ENCODE measurements around the gene PRMT1. TPM values are rescaled to one million over a fixed set of nuclear protein-coding genes. Genes with fewer than 3 reads are reported as not detected.

PRMT1 gene
- polyA plus RNA-seq, 1 donor from 2014 or later: 610 TPM

DNA sequence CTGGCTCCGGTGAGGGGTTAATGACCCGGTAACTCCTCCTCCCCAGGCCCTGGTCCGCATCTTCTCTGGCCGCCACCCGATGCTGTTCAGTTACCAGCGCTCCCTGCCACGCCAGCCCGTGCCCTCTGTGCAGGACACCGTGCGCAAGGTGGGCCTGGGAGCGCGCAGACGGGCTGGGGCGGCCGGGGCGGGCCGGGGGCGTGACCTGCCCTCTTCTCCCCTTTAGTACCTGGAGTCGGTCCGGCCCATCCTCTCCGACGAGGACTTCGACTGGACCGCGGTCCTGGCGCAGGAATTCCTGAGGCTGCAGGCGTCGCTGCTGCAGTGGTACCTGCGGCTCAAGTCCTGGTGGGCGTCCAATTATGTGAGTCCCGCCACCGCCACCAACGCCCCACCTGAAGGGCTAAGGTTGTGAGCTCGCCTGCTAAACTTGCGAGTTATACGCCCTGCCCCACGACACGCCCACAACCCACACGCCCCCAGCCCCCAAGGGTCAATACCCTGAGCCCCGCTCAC lies 24.3 kb downstream of the PRMT1 start:
- TF ChIP-seq POLR2AphosphoS5 (IDR thresholded peaks at IDR 0.05): no peak
- Histone ChIP-seq H3K4me3 (ENCODE audit: low read length) (no peak overlapping the region), H3K79me2 (replicated peaks; ENCODE audit: insufficient read depth, low read length) (no peaks in the 10 kb centered on the region), H3K9me3 (ENCODE audit: low read length) (no peaks in the 10 kb centered on the region), H3F3A (ENCODE audit: insufficient read depth, low read length, poor library complexity, severe bottlenecking) (no peaks in the 10 kb centered on the region), H3K36me3 (ENCODE audit: insufficient read depth, low read length) (peaks cover 13% of the 10 kb centered on the region), H3K27ac (ENCODE audit: low read length) (no peak overlapping the region), H3K27me3 (ENCODE audit: insufficient read depth, low read depth, low read length) (no peaks in the 10 kb centered on the region), H3K9ac (ENCODE audit: low read length) (no peak overlapping the region), H4K20me1 (ENCODE audit: insufficient read depth) (no peaks in the 10 kb centered on the region), H3K4me2 (ENCODE audit: low read length) (no peak overlapping the region), H3K9me2 (ENCODE audit: insufficient read depth, low read length) (no peaks in the 10 kb centered on the region), H2AFZ (ENCODE audit: low read depth, low read length) (no peak overlapping the region)

DNA sequence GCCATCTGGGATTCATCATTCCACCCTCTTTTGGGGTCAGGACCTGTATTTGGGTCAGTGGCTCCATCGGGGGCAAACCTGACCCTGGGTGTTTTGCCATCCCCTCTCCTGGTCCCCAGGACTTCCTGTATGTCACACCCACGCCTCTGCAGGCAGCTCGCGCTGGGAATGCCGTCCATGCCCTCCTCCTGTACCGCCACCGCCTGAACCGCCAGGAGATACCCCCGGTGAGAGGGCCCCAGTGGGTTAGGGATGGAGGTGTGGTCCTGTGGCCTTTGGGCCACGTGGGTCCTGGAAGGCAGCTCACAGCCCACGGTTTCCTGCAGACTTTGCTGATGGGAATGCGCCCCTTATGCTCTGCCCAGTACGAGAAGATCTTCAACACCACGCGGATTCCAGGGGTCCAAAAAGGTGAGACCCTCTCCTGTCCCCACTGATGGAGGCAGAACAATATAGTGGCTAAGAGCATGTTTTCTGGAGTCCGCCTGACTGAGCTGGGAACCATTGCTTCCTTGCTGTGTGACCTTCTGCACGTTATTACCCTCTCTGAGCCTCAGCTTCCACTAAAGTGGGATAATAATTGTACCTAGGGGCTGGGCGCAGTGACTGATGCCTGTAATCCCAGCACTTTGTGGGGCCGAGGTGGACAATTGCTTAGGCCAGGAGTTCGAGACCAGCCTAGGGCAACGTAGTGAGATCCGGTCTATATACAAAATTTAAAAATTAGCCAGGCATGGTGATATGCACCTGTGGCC lies 28.0 kb downstream of the PRMT1 start:
- Histone ChIP-seq H3K36me3 (ENCODE audit: insufficient read depth, low read length) (peaks cover 5% of the 10 kb centered on the region), H3K4me2 (ENCODE audit: low read length) (no peak overlapping the region), H3K4me3 (ENCODE audit: low read length) (no peak overlapping the region), H3K27me3 (ENCODE audit: insufficient read depth, low read depth, low read length) (no peaks in the 10 kb centered on the region), H2AFZ (ENCODE audit: low read depth, low read length) (no peak overlapping the region), H4K20me1 (ENCODE audit: insufficient read depth) (no peaks in the 10 kb centered on the region), H3K27ac (ENCODE audit: low read length) (no peak overlapping the region), H3K79me2 (replicated peaks; ENCODE audit: insufficient read depth, low read length) (no peaks in the 10 kb centered on the region), H3K9me3 (ENCODE audit: low read length) (no peaks in the 10 kb centered on the region), H3F3A (ENCODE audit: insufficient read depth, low read length, poor library complexity, severe bottlenecking) (no peaks in the 10 kb centered on the region), H3K9me2 (ENCODE audit: insufficient read depth, low read length) (no peaks in the 10 kb centered on the region), H3K9ac (ENCODE audit: low read length) (no peak overlapping the region)
- TF ChIP-seq EP300 (conservative IDR thresholded peaks at IDR 0.05; ENCODE audit: poor library complexity, severe bottlenecking): no peak
- TF ChIP-seq, protein P1, sequence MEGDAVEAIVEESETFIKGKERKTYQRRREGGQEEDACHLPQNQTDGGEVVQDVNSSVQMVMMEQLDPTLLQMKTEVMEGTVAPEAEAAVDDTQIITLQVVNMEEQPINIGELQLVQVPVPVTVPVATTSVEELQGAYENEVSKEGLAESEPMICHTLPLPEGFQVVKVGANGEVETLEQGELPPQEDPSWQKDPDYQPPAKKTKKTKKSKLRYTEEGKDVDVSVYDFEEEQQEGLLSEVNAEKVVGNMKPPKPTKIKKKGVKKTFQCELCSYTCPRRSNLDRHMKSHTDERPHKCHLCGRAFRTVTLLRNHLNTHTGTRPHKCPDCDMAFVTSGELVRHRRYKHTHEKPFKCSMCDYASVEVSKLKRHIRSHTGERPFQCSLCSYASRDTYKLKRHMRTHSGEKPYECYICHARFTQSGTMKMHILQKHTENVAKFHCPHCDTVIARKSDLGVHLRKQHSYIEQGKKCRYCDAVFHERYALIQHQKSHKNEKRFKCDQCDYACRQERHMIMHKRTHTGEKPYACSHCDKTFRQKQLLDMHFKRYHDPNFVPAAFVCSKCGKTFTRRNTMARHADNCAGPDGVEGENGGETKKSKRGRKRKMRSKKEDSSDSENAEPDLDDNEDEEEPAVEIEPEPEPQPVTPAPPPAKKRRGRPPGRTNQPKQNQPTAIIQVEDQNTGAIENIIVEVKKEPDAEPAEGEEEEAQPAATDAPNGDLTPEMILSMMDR (IDR thresholded peaks at IDR 0.05; ENCODE audit: poor library complexity, severe bottlenecking): no peak
- TF ChIP-seq TAF1 (IDR thresholded peaks at IDR 0.05; ENCODE audit: low read depth): no peak
- TF ChIP-seq RAD21 (conservative IDR thresholded peaks at IDR 0.05): no peak
- TF ChIP-seq MXI1 (conservative IDR thresholded peaks at IDR 0.05; ENCODE audit: poor library complexity, severe bottlenecking): no peak
- TF ChIP-seq POLR2AphosphoS5 (IDR thresholded peaks at IDR 0.05): no peak
- TF ChIP-seq, protein P2, sequence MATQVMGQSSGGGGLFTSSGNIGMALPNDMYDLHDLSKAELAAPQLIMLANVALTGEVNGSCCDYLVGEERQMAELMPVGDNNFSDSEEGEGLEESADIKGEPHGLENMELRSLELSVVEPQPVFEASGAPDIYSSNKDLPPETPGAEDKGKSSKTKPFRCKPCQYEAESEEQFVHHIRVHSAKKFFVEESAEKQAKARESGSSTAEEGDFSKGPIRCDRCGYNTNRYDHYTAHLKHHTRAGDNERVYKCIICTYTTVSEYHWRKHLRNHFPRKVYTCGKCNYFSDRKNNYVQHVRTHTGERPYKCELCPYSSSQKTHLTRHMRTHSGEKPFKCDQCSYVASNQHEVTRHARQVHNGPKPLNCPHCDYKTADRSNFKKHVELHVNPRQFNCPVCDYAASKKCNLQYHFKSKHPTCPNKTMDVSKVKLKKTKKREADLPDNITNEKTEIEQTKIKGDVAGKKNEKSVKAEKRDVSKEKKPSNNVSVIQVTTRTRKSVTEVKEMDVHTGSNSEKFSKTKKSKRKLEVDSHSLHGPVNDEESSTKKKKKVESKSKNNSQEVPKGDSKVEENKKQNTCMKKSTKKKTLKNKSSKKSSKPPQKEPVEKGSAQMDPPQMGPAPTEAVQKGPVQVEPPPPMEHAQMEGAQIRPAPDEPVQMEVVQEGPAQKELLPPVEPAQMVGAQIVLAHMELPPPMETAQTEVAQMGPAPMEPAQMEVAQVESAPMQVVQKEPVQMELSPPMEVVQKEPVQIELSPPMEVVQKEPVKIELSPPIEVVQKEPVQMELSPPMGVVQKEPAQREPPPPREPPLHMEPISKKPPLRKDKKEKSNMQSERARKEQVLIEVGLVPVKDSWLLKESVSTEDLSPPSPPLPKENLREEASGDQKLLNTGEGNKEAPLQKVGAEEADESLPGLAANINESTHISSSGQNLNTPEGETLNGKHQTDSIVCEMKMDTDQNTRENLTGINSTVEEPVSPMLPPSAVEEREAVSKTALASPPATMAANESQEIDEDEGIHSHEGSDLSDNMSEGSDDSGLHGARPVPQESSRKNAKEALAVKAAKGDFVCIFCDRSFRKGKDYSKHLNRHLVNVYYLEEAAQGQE (IDR thresholded peaks at IDR 0.05; ENCODE audit: borderline replicate concordance): no peak
- no peak for TF ChIP-seq SMC3 (conservative IDR thresholded peaks at IDR 0.05; ENCODE audit: poor library complexity)

DNA sequence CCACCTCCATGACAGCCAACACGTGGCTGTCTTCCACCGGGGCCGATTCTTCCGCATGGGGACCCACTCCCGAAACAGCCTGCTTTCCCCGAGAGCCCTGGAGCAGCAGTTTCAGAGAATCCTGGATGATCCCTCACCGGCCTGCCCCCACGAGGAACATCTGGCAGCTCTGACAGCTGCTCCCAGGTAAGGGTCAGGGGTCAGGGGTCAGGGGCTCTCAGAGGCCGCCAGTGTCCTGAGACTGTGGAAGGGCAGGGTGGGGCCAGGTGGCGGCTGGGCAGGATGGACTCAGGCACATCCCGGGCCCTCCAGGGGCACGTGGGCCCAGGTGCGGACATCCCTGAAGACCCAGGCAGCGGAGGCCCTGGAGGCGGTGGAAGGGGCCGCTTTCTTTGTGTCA lies 28.8 kb downstream of the PRMT1 start:
- no peak overlapping the region for H3K27ac ChIP-seq (ENCODE audit: low read length)
- H3K27me3 ChIP-seq (ENCODE audit: insufficient read depth, low read depth, low read length): no peaks in the 10 kb centered on the region
- H3K36me3 ChIP-seq (ENCODE audit: insufficient read depth, low read length): peaks cover 5% of the 10 kb centered on the region
- H3K9ac ChIP-seq (ENCODE audit: low read length): no peak overlapping the region
- TF ChIP-seq RAD21 (conservative IDR thresholded peaks at IDR 0.05) (no peak), POLR2AphosphoS5 (IDR thresholded peaks at IDR 0.05) (no peak), EZH2 (IDR thresholded peaks at IDR 0.05; ENCODE audit: borderline replicate concordance, insufficient read depth, low read length, poor library complexity, severe bottlenecking) (no peak), SMC3 (conservative IDR thresholded peaks at IDR 0.05; ENCODE audit: poor library complexity) (no peak), MXI1 (conservative IDR thresholded peaks at IDR 0.05; ENCODE audit: poor library complexity, severe bottlenecking) (no peak)
- TF ChIP-seq, protein P2 (IDR thresholded peaks at IDR 0.05; ENCODE audit: borderline replicate concordance): no peak
- H3K4me3 ChIP-seq (ENCODE audit: low read length): no peak overlapping the region
- H3K9me2 ChIP-seq (ENCODE audit: insufficient read depth, low read length): no peaks in the 10 kb centered on the region
- H4K20me1 ChIP-seq (ENCODE audit: insufficient read depth): no peaks in the 10 kb centered on the region
- H3F3A ChIP-seq (ENCODE audit: insufficient read depth, low read length, poor library complexity, severe bottlenecking): no peaks in the 10 kb centered on the region
- no peaks in the 10 kb centered on the region for H3K9me3 ChIP-seq (ENCODE audit: low read length)
- H2AFZ ChIP-seq (ENCODE audit: low read depth, low read length): no peak overlapping the region
- H3K79me2 ChIP-seq (replicated peaks; ENCODE audit: insufficient read depth, low read length): no peaks in the 10 kb centered on the region
- H3K4me2 ChIP-seq (ENCODE audit: low read length): no peak overlapping the region
